ENCODE measurements around the gene PIGC.

GRCh38 chr1:172467446-172467845, 23.6 kb upstream of the PIGC start:
- TF ChIP-seq CTCF (IDR thresholded peaks at IDR 0.05) (no peak), POLR2A (IDR thresholded peaks at IDR 0.05) (no peak)

All from adrenal gland (tissue), 5 donors.